ENCODE data around the gene SRSF9. TPM values are rescaled to one million over a fixed set of nuclear protein-coding genes. Genes with fewer than 3 reads are reported as not detected.
A peak's percentile ranks its signal among the peaks of the same experiment; 100 is the strongest.

Gene SRSF9
- total and polyA plus RNA-seq, 9 donors = 71.6 to 123 (median 102) TPM

DNA sequence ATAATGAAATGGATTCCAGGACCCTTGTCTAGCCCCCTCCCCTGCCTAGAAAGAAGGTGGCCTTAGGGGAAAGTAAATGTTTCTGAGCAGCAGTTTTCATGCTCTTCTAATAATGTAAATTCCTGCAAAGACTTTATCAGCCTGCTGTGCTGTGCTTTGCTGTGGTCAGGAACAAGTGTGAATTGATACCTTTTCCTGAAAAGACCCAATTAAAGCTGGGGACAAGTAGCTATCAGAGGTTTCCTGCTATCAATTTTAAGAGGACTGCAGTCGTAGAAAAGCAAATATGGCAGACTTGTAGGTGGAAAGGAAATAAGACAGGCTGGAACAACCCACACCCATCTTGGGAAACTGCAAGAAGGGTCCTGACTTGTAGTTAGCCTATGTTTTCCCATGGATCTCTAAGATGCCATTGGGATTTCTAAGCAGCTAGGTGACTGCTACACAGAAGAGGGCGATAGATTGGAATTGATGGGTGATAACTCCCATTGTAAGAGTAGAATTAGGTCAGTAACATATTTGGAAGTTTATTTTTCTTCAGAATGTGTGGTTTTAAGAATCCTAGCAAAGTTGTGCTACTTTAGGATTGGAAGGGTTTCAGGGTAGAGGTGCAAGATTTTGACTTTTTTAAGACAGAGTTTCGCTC, 29.4 kb upstream of the SRSF9 start:
- H3K9me3 ChIP-seq (replicated peaks; ENCODE audit: control insufficient read depth, low read depth, low read length) = no peaks in the 10 kb centered on the region
- H3K4me1 ChIP-seq (ENCODE audit: control insufficient read depth, insufficient read depth, low read length) = peaks cover 12% of the 10 kb centered on the region
- 63% methylated on average over 2 of the region's 3 CpGs for WGBS (ENCODE audit: insufficient coverage)
- no peak overlapping the region for H3K27ac ChIP-seq (ENCODE audit: low read length)
- peaks cover 49% of the 10 kb centered on the region for H3K36me3 ChIP-seq (ENCODE audit: control insufficient read depth, insufficient read depth, low read length)
- DNase-seq = no peak
- no peak overlapping the region for H3K4me3 ChIP-seq (ENCODE audit: low read length)
- H3K27me3 ChIP-seq (ENCODE audit: control insufficient read depth, insufficient read depth, low read length) = no peaks in the 10 kb centered on the region

GRCh38 chr12:120497524-120498150, 28.1 kb upstream of the SRSF9 start:
- no peaks in the 10 kb centered on the region for H3K27me3 ChIP-seq (ENCODE audit: control insufficient read depth, insufficient read depth, low read length)
- H3K36me3 ChIP-seq (ENCODE audit: control insufficient read depth, insufficient read depth, low read length) = peaks cover 36% of the 10 kb centered on the region
- H3K27ac ChIP-seq (ENCODE audit: low read length) = no peak overlapping the region
- no peak for DNase-seq
- no CpG with 5 or more reads among the region's 9 CpGs for WGBS (ENCODE audit: insufficient coverage)
- H3K4me3 ChIP-seq (ENCODE audit: low read length) = peak overlapping the region; percentile 97
- no peaks in the 10 kb centered on the region for H3K9me3 ChIP-seq (replicated peaks; ENCODE audit: control insufficient read depth, low read depth, low read length)
- peaks cover 12% of the 10 kb centered on the region for H3K4me1 ChIP-seq (ENCODE audit: control insufficient read depth, insufficient read depth, low read length)

- Histone ChIP-seq H3K4me3 (ENCODE audit: low read length) (peak overlapping the region; percentile 97), H3K4me1 (ENCODE audit: control insufficient read depth, insufficient read depth, low read length) (peaks cover 12% of the 10 kb centered on the region), H3K27ac (ENCODE audit: low read length) (peak overlapping the region; percentile 81), H3K27me3 (ENCODE audit: control insufficient read depth, insufficient read depth, low read length) (no peaks in the 10 kb centered on the region), H3K36me3 (ENCODE audit: control insufficient read depth, insufficient read depth, low read length) (peaks cover 32% of the 10 kb centered on the region), H3K9me3 (replicated peaks; ENCODE audit: control insufficient read depth, low read depth, low read length) (no peaks in the 10 kb centered on the region)
- WGBS (ENCODE audit: insufficient coverage) = under 1% methylated on average over 33 of the region's 47 CpGs
- peak; percentile 83 for DNase-seq
Observed at GRCh38 chr12:120496413-120497340, 27.1 kb upstream of the SRSF9 start.

DNA sequence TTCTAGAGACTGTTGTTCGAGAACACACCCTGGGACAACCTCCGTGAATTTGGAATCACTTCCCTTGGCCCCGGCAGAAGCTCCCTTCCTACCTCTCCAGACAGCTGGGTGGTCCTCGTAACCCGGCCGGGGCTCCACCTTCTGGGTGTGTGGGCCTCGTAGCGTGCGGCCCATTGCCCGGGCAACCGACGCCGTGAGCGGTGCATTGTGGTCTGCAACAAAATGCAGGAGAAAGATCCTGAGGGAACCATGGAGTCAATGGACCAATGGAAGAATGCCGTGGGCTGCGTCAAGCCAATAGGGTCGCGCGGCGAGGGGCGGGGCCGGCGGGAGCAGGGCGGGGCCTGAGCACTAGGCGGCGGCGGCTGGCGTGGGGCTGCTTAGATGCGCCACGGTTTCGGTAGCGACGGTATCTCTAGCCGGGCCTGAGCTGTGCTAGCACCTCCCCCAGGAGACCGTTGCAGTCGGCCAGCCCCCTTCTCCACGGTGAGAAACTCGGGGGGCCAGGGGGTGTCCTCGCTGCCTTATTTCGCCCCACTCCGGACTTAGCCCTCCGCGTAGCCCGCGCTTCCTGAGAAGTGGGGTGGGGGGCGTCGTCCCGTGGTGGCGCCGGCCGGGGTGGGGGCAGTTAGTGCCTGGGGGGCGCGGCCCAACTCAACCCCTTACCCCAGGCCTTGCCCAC, 26.3 kb upstream of the SRSF9 start, which contains the start of gene DYNLL1:
Gene DYNLL1, plus strand, starts transcription at position 383 of the 682 bp plus-strand sequence. CDS start 309 bp downstream, outside the sequence.
- WGBS (ENCODE audit: insufficient coverage) = under 1% methylated on average over 45 of the region's 53 CpGs
- peak; percentile 97 for DNase-seq
- Histone ChIP-seq H3K4me3 (ENCODE audit: low read length) (peak within 1 kb of the TSS; percentile 97), H3K27ac (ENCODE audit: low read length) (peak within 1 kb of the TSS; percentile 81), H3K9me3 (replicated peaks; ENCODE audit: control insufficient read depth, low read depth, low read length) (no peaks in the 10 kb centered on the region), H3K27me3 (ENCODE audit: control insufficient read depth, insufficient read depth, low read length) (no peaks in the 10 kb centered on the region), H3K4me1 (ENCODE audit: control insufficient read depth, insufficient read depth, low read length) (peaks cover 12% of the 10 kb centered on the region), H3K36me3 (ENCODE audit: control insufficient read depth, insufficient read depth, low read length) (peaks cover 31% of the 10 kb centered on the region)

GRCh38 chr12:120495186-120495730, 25.7 kb upstream of the SRSF9 start:
- 23% methylated on average over 9 of the region's 17 CpGs for WGBS (ENCODE audit: insufficient coverage)
- peak; percentile 33 for DNase-seq
- Histone ChIP-seq H3K4me1 (ENCODE audit: control insufficient read depth, insufficient read depth, low read length) (peaks cover 12% of the 10 kb centered on the region), H3K9me3 (replicated peaks; ENCODE audit: control insufficient read depth, low read depth, low read length) (no peaks in the 10 kb centered on the region), H3K4me3 (ENCODE audit: low read length) (peak overlapping the region; percentile 97), H3K27ac (ENCODE audit: low read length) (peak overlapping the region; percentile 42), H3K27me3 (ENCODE audit: control insufficient read depth, insufficient read depth, low read length) (no peaks in the 10 kb centered on the region), H3K36me3 (ENCODE audit: control insufficient read depth, insufficient read depth, low read length) (peaks cover 30% of the 10 kb centered on the region)

DNA sequence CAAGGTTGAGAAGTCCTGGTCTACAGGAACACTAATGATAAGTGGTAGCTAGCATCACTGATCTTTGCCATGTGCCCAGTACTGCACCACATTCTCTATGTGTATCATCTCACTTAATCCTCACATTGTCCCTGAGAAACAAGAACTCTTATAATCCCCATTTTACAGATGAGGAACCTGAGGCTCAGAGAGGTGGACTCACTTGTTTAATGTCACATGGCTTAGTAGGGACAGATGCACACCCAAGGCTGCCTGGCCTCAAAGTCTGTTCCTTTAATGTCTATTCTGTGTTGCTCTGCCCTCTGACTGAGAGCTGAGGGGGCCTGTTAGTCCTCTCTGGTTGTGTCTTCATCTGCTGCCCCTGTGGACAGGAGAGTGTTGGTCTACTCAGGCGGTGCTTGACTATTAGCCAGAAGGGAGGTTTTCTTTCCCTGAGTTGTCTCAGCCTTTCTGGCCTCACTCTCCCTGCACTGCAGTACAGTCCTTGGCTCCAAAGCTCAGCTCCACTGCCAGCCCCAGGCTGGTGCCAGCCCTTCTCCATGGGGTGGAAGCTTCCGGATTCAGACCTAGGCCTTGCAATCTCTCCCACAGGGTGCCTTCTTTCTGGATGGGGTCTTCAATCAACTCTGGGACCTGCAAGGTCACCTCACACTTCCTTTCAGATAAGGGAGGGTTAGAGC, 21.4 kb upstream of the SRSF9 start:
- Histone ChIP-seq H3K27me3 (ENCODE audit: control insufficient read depth, insufficient read depth, low read length) (no peaks in the 10 kb centered on the region), H3K4me3 (ENCODE audit: low read length) (no peak overlapping the region), H3K4me1 (ENCODE audit: control insufficient read depth, insufficient read depth, low read length) (peaks cover 6% of the 10 kb centered on the region), H3K36me3 (ENCODE audit: control insufficient read depth, insufficient read depth, low read length) (peaks cover 19% of the 10 kb centered on the region), H3K27ac (ENCODE audit: low read length) (no peak overlapping the region), H3K9me3 (replicated peaks; ENCODE audit: control insufficient read depth, low read depth, low read length) (no peaks in the 10 kb centered on the region)
- DNase-seq = no peak
- WGBS (ENCODE audit: insufficient coverage) = 100% methylated on average over 1 of the region's 2 CpGs

GRCh38 chr12:120490325-120490724, 20.8 kb upstream of the SRSF9 start:
- Histone ChIP-seq H3K27me3 (ENCODE audit: control insufficient read depth, insufficient read depth, low read length) (no peaks in the 10 kb centered on the region), H3K36me3 (ENCODE audit: control insufficient read depth, insufficient read depth, low read length) (peaks cover 19% of the 10 kb centered on the region), H3K27ac (ENCODE audit: low read length) (no peak overlapping the region), H3K4me3 (ENCODE audit: low read length) (no peak overlapping the region), H3K4me1 (ENCODE audit: control insufficient read depth, insufficient read depth, low read length) (peaks cover 4% of the 10 kb centered on the region), H3K9me3 (replicated peaks; ENCODE audit: control insufficient read depth, low read depth, low read length) (no peaks in the 10 kb centered on the region)
- no peak for DNase-seq
- WGBS (ENCODE audit: insufficient coverage) = 95% methylated on average over 4 of the region's 5 CpGs

GRCh38 chr12:120489018-120489417, 19.5 kb upstream of the SRSF9 start:
- 84% methylated on average over 4 of the region's 4 CpGs for WGBS (ENCODE audit: insufficient coverage)

DNA sequence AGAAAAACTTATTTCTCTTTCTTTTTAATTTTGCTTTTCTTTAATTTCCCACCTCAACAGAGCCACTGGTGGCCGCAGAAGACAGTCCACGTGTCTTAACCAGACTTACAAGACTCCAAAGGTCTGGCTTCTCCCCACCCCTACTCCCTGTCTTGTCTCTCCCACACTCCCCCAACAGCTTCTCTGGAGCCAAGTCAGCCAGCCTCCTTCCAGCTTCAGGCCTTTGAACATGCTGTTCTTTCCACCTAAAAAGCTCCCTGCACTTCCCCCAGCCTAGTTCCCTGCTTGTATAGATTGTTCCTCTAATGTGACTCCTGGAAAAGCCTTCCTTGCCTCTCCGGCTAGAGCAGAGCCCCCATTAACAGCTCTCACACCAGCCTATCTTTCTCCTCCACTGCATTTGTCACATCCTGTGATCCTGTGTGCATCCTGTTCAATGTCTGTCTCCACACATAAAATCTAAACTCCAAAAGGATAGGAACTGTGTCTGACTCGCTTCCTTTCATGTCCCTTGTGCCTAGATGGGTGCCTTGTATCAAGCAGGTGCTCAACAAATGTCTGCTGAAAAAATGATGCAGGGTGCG, 18.6 kb upstream of the SRSF9 start:
- H3K4me3 ChIP-seq (ENCODE audit: low read length) = no peak overlapping the region
- no peak for DNase-seq
- H3K27ac ChIP-seq (ENCODE audit: low read length) = no peak overlapping the region
- peaks cover 19% of the 10 kb centered on the region for H3K36me3 ChIP-seq (ENCODE audit: control insufficient read depth, insufficient read depth, low read length)
- no peaks in the 10 kb centered on the region for H3K4me1 ChIP-seq (ENCODE audit: control insufficient read depth, insufficient read depth, low read length)
- WGBS (ENCODE audit: insufficient coverage) = 66% methylated on average over 5 of the region's 5 CpGs
- no peaks in the 10 kb centered on the region for H3K9me3 ChIP-seq (replicated peaks; ENCODE audit: control insufficient read depth, low read depth, low read length)
- no peaks in the 10 kb centered on the region for H3K27me3 ChIP-seq (ENCODE audit: control insufficient read depth, insufficient read depth, low read length)

More at GRCh38 chr12:120489018-120489417, 19.5 kb upstream of the SRSF9 start:
- Histone ChIP-seq H3K9me3 (replicated peaks; ENCODE audit: control insufficient read depth, low read depth, low read length) (no peaks in the 10 kb centered on the region), H3K4me1 (ENCODE audit: control insufficient read depth, insufficient read depth, low read length) (no peaks in the 10 kb centered on the region), H3K27me3 (ENCODE audit: control insufficient read depth, insufficient read depth, low read length) (no peaks in the 10 kb centered on the region), H3K4me3 (ENCODE audit: low read length) (no peak overlapping the region), H3K36me3 (ENCODE audit: control insufficient read depth, insufficient read depth, low read length) (peaks cover 19% of the 10 kb centered on the region), H3K27ac (ENCODE audit: low read length) (no peak overlapping the region)
- DNase-seq = no peak

Measured in muscle of leg (tissue), 11 donors.